ENCODE data around the gene SWAP70. TPM values are rescaled to one million over a fixed set of nuclear protein-coding genes. Genes with fewer than 3 reads are reported as not detected.
"Not testable (repeated sequence)": the region's sequence is repeated elsewhere in the genome, so short reads cannot be mapped to it uniquely, and the experiment has no call there.

Gene SWAP70
- total RNA-seq, 2 donors from 2014 or later, result 27.4 to 37.7 TPM

DNA sequence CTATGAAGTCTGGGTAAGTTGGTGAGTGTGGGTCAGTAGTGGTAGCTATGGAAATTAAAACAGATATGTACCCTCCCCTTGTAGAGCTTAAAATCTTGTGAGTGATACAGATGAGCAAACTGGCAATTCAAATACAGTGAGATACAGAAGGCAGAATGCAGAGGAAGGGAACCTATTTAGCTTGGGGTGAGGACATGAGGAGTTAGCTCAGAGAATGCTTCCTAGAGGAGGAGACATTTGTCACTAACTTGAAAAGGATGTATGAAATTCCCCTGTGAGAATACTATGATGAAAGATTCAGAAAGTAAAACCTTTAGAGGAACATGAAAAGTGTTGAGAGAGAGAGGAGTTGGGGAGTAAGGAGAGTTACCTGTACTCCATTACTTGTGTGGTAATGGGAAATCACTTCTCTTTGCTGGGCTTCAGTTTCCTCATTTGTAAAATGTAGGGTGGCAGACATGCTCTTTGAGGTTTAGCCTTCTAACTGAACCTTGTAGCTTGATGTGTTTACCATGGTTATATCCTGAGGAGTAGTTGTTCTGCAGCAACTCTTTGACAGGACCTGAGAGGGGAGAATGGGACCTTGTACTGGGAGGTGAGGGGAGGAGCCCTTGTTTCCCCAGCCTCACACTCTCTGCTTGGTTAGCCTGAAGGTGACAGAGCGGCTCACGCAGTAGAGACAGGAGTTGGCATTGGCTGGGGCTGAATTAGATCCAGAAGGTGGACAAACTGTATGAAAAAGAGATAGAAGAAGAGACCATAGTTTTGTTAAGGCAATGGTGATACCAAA, 17.9 kb downstream of the SWAP70 start:
- intact Hi-C loops (cut with DNase I), result no loop called here
- ATAC-seq (peak in 1 of 2 donors; percentile 31), DNase-seq (no peak)

DNA sequence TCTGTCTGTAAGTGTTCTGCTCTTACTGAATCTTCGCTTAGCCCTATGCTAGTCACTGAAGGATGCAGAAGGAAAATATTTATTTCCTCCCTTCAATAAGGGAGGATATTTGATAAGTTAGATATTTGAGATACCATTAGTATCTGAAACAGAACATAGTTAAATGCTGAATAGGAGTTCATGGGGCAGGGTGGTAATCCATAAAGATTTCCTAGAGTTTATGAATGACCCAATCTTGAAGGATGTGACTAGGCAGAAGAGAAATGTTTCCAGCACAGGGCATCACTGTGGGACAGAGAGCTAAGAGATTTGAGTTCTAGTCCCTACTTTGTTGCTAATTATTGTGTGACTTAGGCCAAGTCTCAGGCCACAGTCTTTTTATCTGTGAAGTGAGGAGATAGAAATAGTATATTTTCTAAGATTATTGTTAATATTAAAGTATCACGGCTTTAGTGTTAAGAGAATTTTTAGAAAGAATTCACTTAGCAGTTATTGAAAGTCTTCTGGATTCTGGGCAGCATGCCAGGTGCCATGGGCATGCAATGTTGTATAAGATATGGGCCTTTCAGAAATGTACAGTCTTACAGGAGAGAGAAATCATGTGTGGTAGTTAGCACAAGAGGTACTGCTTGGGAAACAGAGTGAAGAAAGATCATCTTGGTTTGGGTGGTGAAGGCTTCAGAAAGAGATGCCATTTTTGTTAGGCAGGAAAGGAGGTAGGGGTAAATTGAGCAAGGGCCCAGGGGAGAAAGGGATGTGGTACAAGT, 24.0 kb downstream of the SWAP70 start:
- ATAC-seq (no peak), DNase-seq (no peak)
- intact Hi-C loops (cut with DNase I), result no loop called here

DNA sequence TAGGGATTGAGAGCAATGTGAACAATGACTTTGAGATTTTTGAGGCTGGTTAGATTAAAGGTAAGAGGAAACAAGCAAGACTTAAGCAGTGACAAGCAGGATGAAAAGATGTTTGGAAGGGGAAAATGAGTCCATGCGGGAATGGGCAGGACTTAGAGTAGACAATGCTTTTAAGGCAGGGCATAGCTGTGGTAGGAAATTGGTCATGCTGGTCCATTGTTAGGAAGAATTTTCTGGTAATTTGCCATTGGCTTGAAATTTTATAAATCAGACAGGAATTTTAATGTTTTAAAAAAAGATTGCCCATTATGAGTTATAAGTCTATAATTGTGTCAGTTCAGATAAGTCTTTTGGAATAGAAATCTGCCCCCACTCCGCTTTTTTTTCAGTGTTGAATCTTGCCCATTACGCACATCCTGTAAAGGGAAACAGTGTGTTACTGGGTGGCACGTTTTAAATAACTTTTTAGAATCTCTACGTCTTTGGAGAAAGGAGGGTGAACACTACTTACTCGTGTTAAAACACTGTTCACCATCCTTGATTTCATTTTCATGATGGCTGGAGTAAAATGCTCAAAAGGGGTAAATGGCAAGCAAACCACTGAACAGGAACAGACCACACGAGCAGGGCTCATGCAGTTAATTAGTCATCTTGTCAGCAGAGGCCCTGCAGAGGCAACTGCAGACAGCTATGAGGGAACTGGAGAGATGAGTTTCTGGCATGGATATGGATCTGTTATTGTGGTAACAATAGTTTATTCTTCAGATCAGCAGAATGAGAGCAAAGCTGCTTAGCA, 25.0 kb downstream of the SWAP70 start:
- no peak for DNase-seq
- peak; percentile 60 to 89 for ATAC-seq
- intact Hi-C loops (cut with DNase I), result no loop called here

DNA sequence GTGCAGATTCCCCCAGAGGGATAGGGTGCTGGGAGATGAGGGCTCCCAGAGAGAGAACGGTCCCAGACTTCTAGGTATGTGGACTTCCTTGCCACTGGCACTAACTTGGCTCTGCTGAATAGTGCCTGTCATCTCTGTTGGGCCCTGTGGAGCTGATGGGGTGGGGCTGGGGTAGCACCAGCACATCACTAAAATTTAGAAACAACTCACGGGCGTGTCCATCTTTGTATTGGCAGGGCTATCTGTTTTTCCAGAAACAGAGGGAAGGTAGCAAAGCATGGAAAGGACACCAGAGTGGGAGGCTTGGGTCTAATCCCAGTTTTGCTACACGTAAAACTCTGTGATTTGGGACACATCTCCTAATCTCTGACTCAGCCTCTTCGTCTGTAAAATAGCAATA, 25.8 kb downstream of the SWAP70 start:
- DNase-seq (no peak), ATAC-seq (peak; percentile 21 to 63)
- intact Hi-C loops (cut with DNase I), result no loop called here

DNA sequence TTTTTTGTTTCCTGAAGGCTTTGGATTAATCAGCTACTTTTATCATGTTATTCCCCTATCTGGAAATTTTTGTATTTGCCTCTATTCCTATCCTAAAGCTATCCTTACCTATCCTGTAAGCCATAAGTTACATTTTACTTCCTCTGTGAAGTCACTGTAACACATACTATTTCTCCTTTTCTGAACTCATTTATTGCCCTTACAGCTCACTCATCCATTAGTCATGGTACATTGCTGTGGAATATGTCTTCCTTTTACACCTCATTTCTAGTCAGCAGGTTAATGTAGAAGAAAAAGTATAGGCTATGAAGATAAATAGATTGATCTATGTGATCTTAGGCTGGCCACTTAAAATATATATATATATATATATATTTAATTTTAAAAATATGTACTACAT, 28.0 kb downstream of the SWAP70 start:
- ATAC-seq (no peak), DNase-seq (no peak)
- intact Hi-C loops (cut with DNase I), result no loop called here

DNA sequence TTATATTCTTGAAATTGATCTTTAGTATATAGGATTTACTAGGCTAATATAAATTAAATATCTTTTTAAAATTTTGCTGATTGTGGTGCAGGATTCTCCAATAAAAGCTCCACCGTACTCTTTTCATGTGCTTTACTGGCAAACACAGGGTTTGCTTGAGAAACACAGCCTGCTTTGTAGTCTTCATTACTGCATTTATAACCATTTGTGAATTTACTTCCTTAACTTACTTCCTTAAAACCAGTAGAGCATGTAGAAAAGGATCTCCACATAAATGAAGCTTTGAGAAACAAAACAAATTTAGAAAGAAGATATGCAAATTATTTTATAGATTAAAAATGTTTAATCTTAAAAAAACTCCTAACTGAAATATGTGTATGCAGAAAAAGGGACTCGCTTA, 28.8 kb downstream of the SWAP70 start:
- intact Hi-C loops (cut with DNase I), result no loop called here
- no peak for ATAC-seq
- no peak for DNase-seq

DNA sequence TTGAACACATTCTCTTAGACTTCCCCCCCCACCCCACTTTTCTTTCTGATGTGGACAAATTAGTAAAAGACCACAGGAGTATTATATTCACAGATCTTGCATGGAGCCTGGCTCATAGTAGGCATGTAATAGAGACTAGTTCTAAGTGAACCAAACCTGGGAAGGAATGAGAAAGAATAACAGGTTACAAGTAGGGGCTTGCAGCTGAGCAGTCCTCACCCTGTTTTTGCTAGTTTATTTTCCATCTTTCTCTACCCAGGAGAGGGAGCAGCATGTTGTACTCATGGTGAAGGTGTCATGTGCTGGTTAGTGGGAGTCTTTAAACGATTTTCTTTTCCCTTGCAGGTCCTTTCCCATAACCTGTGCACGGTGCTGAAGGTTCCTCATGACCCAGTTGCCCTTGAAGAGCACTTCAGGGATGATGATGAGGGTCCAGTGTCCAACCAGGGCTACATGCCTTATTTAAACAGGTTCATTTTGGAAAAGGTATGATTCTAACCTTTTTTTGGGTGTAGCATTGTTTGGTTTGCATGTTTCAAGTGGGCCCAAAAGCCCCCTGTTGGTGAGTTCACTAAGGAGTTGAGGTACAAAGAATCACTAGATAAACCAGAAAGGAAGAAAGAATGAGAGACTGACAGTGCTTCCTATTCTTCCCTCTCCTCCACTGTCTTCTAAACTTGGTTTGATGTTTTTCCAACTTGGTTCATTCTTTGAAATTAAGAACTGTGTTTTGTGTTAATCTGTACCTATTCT, 30.1 kb downstream of the SWAP70 start:
- DNase-seq, result no peak
- no peak for ATAC-seq
- intact Hi-C loops (cut with DNase I), result no loop called here

DNA sequence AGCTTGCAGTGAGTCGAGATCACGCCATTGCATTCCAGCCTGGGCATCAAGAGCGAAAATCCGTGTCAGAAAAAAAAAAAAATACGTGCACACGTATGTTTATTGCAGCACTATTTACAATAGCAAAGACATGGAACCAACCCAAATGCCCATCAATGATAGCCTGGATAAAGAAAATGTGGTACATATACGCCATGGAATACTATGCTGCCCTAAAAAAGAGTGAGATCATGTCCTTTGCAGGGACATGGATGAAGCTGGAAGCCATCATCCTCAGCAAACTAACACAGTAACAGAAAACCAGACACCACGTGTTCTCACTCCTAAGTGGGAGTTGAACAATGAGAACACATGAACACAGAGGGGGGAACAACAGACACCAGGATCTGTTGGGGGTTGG, 31.4 kb downstream of the SWAP70 start:
- DNase-seq; ATAC-seq; intact Hi-C loops (cut with DNase I): not testable (repeated sequence)

DNA sequence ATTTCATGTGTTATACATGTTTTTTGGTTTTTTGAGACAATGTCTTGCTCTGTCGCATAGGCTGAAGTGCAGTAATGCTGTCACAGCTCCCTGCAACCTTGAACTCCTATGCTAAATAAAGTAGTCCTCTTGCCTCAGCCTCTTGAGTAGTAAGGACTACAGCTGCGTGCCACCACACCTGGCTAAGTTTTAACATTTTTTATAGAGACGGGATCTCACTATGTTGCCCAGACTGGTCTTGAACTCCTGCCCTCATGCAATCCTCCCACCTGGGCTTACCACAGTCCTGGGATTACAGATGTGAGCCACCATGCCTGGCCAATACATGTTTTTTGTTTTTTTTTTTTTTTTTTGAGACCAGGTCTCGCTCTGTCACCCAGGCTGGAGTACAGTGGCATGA, 33.9 kb downstream of the SWAP70 start:
- ATAC-seq, result no peak
- no peak for DNase-seq
- intact Hi-C loops (cut with DNase I), result no loop called here

DNA sequence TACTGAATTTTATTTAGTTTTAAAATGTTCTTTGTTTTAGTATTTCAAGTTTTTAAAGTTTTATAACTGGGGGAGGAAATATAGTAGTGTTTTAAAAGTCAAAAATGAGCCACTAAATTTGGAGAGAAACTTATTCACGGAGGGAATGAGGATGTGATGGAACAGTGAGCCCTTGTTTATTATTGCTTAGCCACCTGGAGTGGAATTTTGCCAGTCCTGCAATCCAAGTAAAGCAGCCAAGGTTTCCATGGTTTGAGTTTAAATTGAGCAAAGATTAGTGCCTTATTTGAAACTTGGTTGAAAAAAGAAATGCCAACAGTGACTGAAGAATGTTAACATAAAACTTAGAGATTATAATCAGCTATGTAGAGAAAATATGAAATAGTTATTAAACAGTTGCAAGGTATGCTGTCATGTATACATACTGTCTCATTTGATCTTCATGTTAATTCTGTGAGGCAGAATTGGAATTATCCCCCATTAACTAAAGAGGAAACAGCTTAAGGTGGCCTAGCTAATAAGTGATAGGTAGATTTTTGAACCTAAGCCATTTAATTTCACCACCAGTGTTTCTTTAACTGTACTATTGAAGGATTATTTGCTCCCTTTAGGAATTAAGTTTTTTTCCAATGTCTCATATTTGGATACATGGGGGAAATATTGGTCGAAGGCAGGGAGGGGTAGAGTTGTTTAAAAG, 36.4 kb downstream of the SWAP70 start:
- intact Hi-C loops (cut with DNase I), result no loop called here
- DNase-seq, result no peak

DNA sequence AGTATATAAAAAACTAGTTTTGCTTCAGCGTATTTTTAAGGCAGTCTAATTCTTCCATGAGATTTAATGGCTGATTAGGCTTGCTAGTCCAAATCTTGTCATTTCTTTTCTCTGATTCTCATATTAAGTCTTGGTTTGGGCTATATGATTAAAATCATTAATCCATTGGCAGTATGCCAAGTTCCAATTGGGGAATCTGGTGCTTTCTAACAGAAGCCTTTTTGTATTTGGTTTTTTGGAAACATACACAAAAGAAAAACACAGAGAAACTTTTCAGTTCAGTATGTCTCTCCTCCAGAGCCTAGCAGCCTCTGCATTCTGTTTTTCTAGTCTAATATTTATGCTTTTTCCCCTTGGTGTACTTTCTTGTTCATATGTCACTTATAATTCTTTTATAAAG, 37.9 kb downstream of the SWAP70 start:
- ATAC-seq, result no peak

More for the DNA sequence above, 36.4 kb downstream of the SWAP70 start:
- ATAC-seq, result no peak

DNA sequence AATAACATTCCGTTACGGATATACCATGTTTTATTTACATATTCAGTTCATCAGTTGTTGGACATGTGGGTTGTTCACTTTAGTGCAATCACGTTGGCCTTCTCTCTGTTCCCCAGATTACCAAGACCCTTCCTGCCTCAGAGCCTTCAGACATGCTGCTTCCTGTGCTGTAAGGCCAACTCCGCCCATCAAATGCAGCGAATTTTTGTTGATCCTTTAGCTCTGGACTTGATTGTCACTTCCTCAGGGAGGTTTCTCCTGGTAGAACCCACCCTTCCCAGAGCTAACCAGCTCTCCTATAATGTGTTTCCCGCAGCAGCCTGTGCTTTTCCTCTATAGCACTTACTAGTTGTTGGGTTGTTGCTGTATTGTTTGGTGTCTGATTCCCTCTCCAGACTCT, 39.4 kb downstream of the SWAP70 start:
- DNase-seq, result peak; percentile 42
- ATAC-seq, result peak in 1 of 2 donors; percentile 58
- intact Hi-C loops (cut with DNase I), result no loop called here

More for the DNA sequence above, 37.9 kb downstream of the SWAP70 start:
- DNase-seq, result no peak
- intact Hi-C loops (cut with DNase I), result no loop called here

DNA sequence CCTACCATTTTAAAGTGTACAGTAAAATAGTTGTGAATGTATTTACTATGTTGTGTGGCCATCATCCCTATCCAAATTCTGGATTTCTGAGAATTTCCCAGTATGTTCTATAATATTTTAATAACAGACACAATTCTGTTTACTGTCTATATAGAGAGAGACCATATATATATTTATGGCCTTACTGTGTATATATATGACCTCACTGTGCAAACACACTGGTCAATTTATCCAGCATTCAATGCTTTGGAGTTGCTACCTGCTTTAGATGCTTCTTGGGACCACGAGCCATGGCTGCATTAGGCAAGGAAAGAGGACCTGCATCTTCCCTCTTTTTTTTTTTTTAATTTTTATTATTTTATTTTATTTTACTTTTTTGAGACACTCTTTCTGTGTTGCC, 40.2 kb downstream of the SWAP70 start:
- DNase-seq (no peak), ATAC-seq (no peak)
- intact Hi-C loops (cut with DNase I), result no loop called here

DNA sequence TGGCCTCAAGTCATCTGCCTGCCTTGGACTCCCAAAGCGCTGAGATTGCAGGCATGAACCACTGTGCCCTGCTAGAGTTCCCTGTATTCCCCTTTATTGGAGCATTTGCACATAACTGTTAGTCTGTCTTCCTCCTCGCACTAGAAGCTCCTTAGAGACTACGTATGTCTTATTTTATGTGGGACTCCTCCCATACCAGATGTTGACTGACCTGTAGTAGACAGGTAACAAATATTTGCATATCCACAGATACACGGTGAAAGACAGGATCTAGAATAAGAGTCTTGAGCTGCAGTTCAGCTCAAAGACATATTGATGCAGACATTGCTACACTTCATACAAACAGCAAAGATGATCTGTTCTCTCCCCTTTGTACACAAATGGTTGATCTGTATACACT, 40.7 kb downstream of the SWAP70 start:
- intact Hi-C loops (cut with DNase I), result no loop called here
- no peak for DNase-seq
- no peak for ATAC-seq

DNA sequence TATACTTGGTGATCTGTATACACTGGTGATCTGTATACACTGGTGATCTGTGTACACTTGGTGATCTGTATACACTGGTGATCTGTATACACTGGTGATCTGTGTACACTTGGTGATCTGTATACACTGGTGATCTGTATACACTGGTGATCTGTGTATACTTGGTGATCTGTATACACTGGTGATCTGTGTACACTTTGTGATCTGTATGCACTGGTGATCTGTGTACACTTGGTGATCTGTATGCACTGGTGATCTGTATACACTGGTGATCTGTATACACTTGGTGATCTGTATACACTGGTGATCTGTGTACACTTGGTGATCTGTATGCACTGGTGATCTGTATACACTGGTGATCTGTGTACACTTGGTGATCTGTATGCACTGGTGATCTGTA, 41.5 kb downstream of the SWAP70 start:
- DNase-seq; intact Hi-C loops (cut with DNase I); ATAC-seq: not testable (repeated sequence)

DNA sequence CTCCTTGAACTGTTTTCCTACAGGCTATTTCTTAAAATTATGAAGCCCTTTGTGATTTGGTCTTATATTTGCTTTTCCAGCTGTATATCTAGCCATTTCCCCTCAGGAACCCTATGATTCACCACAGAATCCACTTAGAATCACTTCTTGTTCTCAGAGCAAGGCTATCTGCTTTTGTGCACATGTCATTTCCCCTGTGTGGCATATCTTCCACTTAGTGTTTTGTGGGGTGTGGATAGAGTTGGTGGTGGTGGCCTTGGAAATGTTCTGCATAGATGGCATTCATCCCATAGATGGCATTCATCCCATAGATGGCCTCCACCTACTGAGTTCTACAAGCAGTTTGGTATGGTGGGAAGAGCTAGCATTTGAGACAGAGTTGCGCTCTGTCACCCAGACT, 44.7 kb downstream of the SWAP70 start:
- intact Hi-C loops (cut with DNase I), result no loop called here
- ATAC-seq (peak; percentile 23 to 87), DNase-seq (no peak)

DNA sequence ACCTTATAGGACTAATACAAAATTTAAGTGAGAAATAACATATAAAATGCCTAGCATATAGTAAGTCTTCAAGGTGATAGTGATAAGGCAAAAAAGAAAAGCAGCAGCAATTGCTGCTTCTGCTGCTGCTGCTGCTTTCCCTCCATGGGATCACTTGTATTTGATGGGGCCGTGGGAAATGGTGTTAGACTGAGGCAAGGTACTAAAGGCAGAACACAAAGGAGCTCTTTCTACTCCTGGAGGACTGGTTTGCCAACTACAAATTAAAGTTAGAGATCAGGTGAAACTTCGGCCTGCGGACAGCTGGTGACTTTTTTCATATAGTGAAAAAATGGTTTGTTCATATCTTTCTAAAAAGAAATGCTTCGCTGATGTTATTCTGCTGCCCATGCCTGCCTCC, 46.3 kb downstream of the SWAP70 start:
- ATAC-seq (no peak), DNase-seq (no peak)
- intact Hi-C loops (cut with DNase I), result no loop called here

DNA sequence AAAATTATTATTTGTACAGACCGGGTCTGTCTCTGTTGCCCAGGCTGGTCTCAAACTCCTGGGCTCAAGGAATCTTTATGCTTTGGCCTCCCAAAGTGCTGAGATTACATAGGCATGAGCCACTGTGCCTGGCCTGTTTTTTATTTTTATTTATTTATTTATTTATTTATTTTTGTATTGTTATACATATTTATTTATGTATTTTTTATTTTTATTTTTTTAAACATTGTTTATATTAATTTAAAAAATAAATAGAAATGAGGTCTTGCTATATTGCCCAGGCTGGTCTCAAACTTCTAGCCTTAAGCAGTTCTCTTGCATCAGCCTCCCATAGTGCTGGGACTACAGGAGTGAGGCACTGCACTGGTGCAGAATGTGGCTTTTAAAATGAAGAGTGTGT, 47.0 kb downstream of the SWAP70 start:
- DNase-seq (no peak), ATAC-seq (no peak)
- intact Hi-C loops (cut with DNase I), result no loop called here
